Natural killer cell treated with Interleukin-12 subunit alpha and Interleukin-12 subunit beta and Interleukin-15 and Interleukin-18, amount 100 ng/mL, for 72 hours (primary cell): ENCODE data around the gene NIPA2. TPM values are rescaled to one million over a fixed set of nuclear protein-coding genes. Genes with fewer than 3 reads are reported as not detected.

Experiments used
- ATAC-seq, 2 donors: fragments of 150-1000 bp; cut with Tn5 transposase in 1 of 2; sonication (Bioruptor Pico), chemical (Tn5 transposase) in 1 of 2; 2 replicates each; pipeline ENCODE4 v1.10.0; 2021
- DNase-seq: peaks from one replicate; pipeline ENCODE4 v3.0.0; 2022; ENCODE audit warnings: low spot score
- H3K27ac Mint-ChIP-seq, 2 donors: 1 replicate in 1 of 2; 2 replicates in 1 of 2; pipeline ENCODE4 v1.8.0; 2022; ENCODE audit warnings: mixed read lengths in 2 of 2, mild to moderate bottlenecking in 1 of 2, moderate library complexity in 1 of 2
- H3K27me3 Mint-ChIP-seq, 2 donors: 1 replicate in 1 of 2; 2 replicates in 1 of 2; pipeline ENCODE4 v1.8.0; 2022; ENCODE audit warnings: mixed read lengths in 2 of 2
- H3K36me3 Mint-ChIP-seq: one replicate; pipeline ENCODE4 v1.8.0; 2022; ENCODE audit warnings: mixed read lengths
- H3K4me1 Mint-ChIP-seq, 2 donors: 1 replicate in 1 of 2; 2 replicates in 1 of 2; pipeline ENCODE4 v1.8.0; 2022; ENCODE audit warnings: low read depth in 2 of 2, mixed read lengths in 2 of 2, mild to moderate bottlenecking in 1 of 2
- H3K4me3 Mint-ChIP-seq: one replicate; pipeline ENCODE4 v1.8.0; 2022; ENCODE audit warnings: mixed read lengths
- H3K9me3 Mint-ChIP-seq: 2 replicates; pipeline ENCODE4 v1.8.0; 2022; ENCODE audit warnings: mixed read lengths
- total RNA-seq, 2 donors: library from RNA; stranded (reverse); gene quantifications; one replicate each; pipeline ENCODE4 v1.2.3, GENCODE V29; 2022

Gene NIPA2
- total RNA-seq, 2 donors from 2014 or later: 72.2 to 102 TPM

DNA sequence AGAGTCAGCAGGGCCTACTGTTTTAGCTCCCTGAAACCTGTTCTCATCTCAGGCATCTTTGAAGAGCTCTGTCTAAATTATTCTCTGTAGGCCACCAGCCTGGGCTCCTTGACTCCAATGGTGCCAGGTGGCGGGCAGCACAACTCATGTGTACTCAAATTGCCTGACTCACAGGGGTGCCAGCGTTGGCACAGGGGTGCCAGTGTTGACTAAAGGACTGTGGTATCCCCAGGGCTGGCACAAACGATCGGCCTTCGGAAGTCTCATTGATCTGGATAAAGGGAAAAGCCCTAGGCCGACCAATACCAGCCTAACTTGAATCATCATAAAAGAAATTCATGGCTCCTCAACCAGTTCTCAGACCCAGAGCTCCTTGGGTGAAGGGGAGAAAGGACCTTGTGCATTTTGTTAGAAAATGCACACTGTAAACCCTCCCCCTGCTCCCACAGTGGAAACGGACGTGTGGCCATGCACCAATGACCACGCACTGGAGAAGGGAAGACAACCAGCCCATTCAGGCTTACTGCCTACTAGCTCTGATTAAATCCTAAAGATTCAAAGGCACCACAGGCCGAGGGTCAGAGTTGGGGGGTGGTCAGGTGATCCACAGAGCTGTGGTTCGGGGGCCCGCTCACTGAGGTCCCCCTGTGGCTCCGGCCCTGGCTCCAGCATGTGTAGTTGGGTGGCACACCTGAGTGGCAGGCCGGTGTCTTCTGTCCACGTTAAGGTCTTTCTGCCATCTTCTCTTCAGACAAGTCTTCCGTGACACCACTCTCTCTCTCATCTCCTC is 68.9 kb downstream of the NIPA2 start:
- H3K4me1 Mint-ChIP-seq: no peaks in the 10 kb centered on the region
- no peak overlapping the region for H3K4me3 Mint-ChIP-seq
- no peaks in the 10 kb centered on the region for H3K36me3 Mint-ChIP-seq
- ATAC-seq: no peak
- no peaks in the 10 kb centered on the region for H3K27me3 Mint-ChIP-seq
- H3K9me3 Mint-ChIP-seq: no peaks in the 10 kb centered on the region
- no peak for DNase-seq
- H3K27ac Mint-ChIP-seq: no peak overlapping the region

DNA sequence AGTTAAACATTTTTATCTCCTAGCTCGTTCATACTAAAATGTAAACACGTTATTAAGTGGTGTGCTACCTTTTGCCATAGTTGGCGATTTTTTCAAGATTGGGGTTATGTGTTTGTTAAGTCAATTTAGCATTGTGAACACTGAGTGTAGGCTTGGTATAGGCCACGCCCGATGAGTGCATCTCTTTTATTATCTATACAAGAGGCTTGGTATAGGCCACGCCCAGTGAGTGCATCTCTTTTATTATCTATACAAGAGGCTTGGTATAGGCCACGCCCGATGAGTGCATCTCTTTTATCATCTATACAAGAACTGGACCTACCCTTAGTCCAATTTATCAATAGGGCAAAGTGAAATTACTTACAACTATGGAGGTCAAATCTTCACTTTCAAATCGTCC is 70.4 kb downstream of the NIPA2 start:
- Mint-ChIP-seq H3K27me3 (no peaks in the 10 kb centered on the region), H3K9me3 (no peaks in the 10 kb centered on the region), H3K4me1 (no peaks in the 10 kb centered on the region), H3K27ac (no peak overlapping the region), H3K4me3 (no peak overlapping the region), H3K36me3 (no peaks in the 10 kb centered on the region)
- DNase-seq (no peak), ATAC-seq (no peak)

DNA sequence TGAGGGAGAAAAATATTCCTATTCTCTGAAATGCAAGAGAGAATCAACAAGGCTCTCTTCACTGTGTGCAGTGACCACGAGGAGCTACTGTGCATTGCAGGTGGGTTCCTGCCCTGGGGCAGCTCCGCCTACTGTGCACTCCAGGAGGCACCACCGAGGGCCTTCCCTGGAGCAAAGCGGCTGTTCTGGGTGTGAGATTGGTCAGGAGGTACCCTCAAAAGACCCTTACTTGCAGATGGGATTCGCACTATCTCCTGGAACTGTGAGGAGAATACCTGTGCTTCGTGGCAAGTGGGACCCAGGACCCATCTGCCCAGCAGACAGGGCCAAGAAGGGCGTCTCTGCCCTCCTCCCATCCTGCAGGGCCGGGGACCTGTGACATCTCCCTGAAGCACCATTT is 72.8 kb downstream of the NIPA2 start:
- Mint-ChIP-seq H3K4me1 (no peaks in the 10 kb centered on the region), H3K9me3 (no peaks in the 10 kb centered on the region), H3K27ac (no peak overlapping the region), H3K36me3 (no peaks in the 10 kb centered on the region), H3K4me3 (no peak overlapping the region), H3K27me3 (no peaks in the 10 kb centered on the region)
- ATAC-seq (no peak), DNase-seq (no peak)

DNA sequence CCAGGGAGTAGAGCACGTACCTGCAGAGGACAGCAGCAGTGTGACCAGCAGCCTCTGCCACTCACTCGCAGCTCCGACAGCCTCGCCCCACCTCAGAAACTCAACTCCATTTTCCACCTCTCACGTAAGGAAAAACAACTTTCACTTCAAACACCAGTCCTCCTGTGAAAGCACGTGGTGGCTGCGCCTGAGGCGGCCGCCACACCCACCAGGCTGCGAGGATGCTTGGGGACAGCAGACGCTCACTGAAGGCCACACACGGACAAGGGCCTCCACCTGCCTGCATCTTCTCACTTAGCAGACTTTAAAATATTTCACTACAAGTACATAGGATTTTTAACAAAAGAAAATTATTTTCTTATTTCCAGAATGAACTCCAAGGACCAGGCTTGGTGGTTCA is 73.8 kb downstream of the NIPA2 start:
- Mint-ChIP-seq H3K36me3 (no peaks in the 10 kb centered on the region), H3K27ac (no peak overlapping the region), H3K27me3 (no peaks in the 10 kb centered on the region), H3K9me3 (no peaks in the 10 kb centered on the region), H3K4me1 (no peaks in the 10 kb centered on the region), H3K4me3 (no peak overlapping the region)
- DNase-seq (no peak), ATAC-seq (no peak)

DNA sequence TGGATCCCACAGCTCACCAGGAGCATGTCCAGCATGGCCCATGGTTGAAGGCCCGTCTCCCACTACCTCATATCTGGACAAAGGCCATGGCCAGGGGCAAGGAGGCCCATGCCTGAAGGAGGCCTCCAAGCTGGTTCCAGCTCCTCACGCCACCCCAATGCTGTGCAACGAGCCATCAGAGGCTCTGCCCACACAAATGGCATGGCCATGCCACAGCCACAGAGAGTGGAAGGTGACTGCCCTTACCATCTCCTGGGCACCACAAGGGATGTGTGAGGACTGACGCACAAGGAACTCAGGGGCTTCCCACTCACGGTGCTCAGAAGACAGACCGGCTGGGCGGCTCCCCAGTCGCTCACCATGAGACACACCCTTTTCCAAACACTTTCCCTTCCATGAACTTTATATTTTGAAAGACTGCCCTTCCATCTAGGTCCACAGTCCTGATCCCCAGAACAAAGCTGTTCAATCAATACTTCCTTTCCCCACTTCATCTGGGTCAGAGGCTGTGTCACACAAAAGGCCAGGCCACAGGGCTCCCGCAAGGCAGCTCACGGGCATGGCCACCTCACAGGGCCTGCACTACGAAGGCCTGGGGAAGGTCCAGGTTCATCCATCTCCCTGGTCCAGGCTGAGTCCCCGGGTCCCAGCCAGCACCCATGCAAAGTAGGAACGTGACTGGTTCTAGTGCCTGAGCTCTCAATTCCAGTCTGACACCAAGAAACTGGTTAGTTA is 75.3 kb downstream of the NIPA2 start:
- no peak for ATAC-seq
- Mint-ChIP-seq H3K27me3 (no peaks in the 10 kb centered on the region), H3K4me3 (no peak overlapping the region), H3K4me1 (no peaks in the 10 kb centered on the region), H3K27ac (no peak overlapping the region), H3K9me3 (no peaks in the 10 kb centered on the region), H3K36me3 (no peaks in the 10 kb centered on the region)
- DNase-seq: peak; percentile 29

DNA sequence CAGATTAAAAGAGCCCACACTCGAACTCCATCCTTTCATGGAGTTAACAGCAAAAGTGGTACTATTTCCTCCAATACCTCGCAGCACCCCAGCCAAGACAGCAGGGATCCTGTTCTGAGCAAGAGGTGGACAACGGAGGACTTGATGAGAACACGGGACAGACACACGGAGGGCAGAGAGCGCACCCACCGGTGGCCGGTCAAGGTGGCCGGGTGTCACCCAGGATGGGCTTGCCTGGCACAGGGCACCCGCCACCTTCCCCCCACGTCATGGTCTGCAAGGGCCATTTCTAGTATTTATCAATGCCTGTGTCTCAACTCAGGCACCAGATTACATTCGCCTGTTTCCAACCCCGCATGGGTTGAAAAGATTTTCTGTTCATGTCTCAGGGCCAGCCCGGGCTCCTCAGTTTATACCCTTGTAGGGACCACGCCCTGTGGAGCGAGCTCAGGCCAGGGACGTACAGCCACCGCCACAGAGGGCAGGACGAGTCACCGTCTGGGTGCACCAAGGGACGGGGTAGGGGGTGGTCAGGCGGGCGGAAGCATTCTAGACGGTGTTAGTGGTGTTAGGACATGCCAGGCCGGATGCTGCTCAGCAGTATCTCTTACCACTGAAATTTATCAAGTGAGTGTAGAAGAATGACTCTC is 77.5 kb downstream of the NIPA2 start:
- Mint-ChIP-seq H3K36me3 (no peaks in the 10 kb centered on the region), H3K27ac (no peak overlapping the region), H3K27me3 (no peaks in the 10 kb centered on the region), H3K9me3 (no peaks in the 10 kb centered on the region), H3K4me1 (no peaks in the 10 kb centered on the region), H3K4me3 (no peak overlapping the region)
- DNase-seq: peak; percentile 61
- peak in 1 of 2 donors; percentile 21 for ATAC-seq

DNA sequence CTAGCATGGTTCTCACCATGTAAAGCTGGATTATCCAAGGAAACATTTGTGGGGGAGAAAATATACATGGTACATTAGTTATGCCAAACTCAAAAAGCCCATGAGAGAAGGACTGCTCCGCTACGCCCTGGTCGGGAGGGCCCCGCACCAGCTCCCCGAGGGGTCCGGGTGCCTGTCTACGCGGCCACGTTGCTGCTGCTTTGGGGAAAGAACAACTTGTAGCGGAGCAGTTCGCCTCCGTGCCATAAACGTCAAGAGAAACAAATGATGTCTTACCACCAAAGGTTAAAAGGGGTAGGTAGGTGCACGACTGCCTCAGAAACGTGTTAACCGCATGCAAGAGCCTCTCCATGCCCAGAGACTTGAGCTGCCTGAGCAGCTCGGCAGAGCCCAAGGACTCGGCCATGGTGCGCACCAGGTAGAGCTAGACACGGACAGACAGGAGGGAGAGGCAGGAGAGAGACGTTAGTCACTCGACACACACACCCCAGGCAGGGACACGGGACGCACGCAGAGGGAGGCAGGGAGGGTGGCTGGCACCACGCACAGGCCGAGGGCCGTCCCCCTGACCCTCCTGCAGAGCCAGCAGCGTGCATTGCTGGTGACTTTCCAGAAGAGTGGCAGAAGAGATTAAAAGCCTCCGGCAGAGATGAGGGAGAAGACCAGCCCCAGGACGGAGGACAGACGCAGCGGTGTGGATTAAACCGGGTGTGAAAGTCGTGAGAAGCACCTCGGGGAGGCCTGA is 78.3 kb downstream of the NIPA2 start:
- Mint-ChIP-seq H3K36me3 (no peaks in the 10 kb centered on the region), H3K4me3 (no peak overlapping the region), H3K4me1 (no peaks in the 10 kb centered on the region), H3K9me3 (no peaks in the 10 kb centered on the region), H3K27ac (no peak overlapping the region), H3K27me3 (no peaks in the 10 kb centered on the region)
- ATAC-seq (peak in 1 of 2 donors; percentile 12), DNase-seq (peak; percentile 49)

DNA sequence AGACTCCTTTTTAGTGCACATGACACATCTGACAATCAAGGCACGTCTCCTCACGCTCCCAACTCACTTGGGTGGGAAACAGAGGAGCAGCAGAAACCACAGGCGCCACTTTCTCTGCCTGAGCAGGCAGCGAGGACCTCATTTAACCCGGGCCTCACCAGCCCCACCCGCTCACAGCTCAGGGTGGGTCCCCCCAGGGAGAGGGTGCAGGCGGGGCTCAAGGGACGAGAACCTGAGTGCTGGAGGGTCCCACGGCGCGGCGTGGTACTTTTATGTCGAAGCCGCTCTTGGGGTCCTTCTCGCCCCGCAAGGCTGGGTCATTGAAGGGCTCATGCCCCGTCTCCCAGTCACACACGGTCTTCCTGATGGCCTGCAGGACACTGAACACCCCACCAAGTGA is 79.1 kb downstream of the NIPA2 start:
- peak; percentile 15 for DNase-seq
- Mint-ChIP-seq H3K36me3 (no peaks in the 10 kb centered on the region), H3K27me3 (no peaks in the 10 kb centered on the region), H3K27ac (no peak overlapping the region), H3K4me3 (no peak overlapping the region), H3K4me1 (no peaks in the 10 kb centered on the region), H3K9me3 (no peaks in the 10 kb centered on the region)
- ATAC-seq: no peak

Other genes starting within 250 kb of the NIPA2 start
- gene NIPA1, start 52.0 kb upstream of the NIPA2 start, total RNA-seq: 10 to 100 TPM; 16.0 to 19.5 TPM
- gene CYFIP1, start 141.7 kb downstream of the NIPA2 start, total RNA-seq: 10 to 100 TPM; 10.8 to 19.8 TPM
- 10 to 100 TPM; 19.4 to 28.5 TPM for gene TUBGCP5, start 200.9 kb downstream of the NIPA2 start, total RNA-seq